ENCODE results near the gene WNT6. TPM values are rescaled to one million over a fixed set of nuclear protein-coding genes. Genes with fewer than 3 reads are reported as not detected.

The WNT6 gene
- total RNA-seq, 1 experiment from 2014 or later: not detected

- no peak overlapping the region for H3K27ac Mint-ChIP-seq (ENCODE audit: low read depth, unreplicated experiment)
- no peaks in the 10 kb centered on the region for H3K36me3 Mint-ChIP-seq (ENCODE audit: insufficient read depth, unreplicated experiment)
- intact Hi-C loops (cut with micrococcal nuclease): no loop called here
- no TSS peak for BruUV-seq (replicated peaks)
- H3K9me3 Mint-ChIP-seq (ENCODE audit: unreplicated experiment): no peaks in the 10 kb centered on the region
- TF ChIP-seq CTCF (IDR thresholded peaks at IDR 0.05; ENCODE audit: unreplicated experiment): no peak
- ChIA-PET CTCF (no interaction called here), POLR2A (no interaction called here)
- peaks cover 3% of the 10 kb centered on the region for H3K4me1 Mint-ChIP-seq (ENCODE audit: insufficient read depth, unreplicated experiment)
- DNase-seq (ENCODE audit: unreplicated experiment): no peak
- no peak overlapping the region for H3K4me3 Mint-ChIP-seq (ENCODE audit: unreplicated experiment)
- H3K27me3 Mint-ChIP-seq (ENCODE audit: insufficient read depth, unreplicated experiment): peaks cover 16% of the 10 kb centered on the region
These were observed 37.9 kb upstream of the WNT6 start for GRCh38 chr2:218821605-218822211.

- Mint-ChIP-seq H3K4me3 (ENCODE audit: unreplicated experiment) (no peak overlapping the region), H3K36me3 (ENCODE audit: insufficient read depth, unreplicated experiment) (no peaks in the 10 kb centered on the region), H3K9me3 (ENCODE audit: unreplicated experiment) (no peaks in the 10 kb centered on the region), H3K4me1 (ENCODE audit: insufficient read depth, unreplicated experiment) (no peaks in the 10 kb centered on the region), H3K27ac (ENCODE audit: low read depth, unreplicated experiment) (no peak overlapping the region), H3K27me3 (ENCODE audit: insufficient read depth, unreplicated experiment) (peaks cover 25% of the 10 kb centered on the region)
- no peak for DNase-seq (ENCODE audit: unreplicated experiment)
- BruUV-seq (replicated peaks): no TSS peak
- CTCF ChIA-PET: interaction anchor here (0.6 to 1.3 kb wide), 2 partner anchors 25 to 112 kb away, joined by 3 to 4 read pairs; partner anchors contain the start of gene TTLL4
- POLR2A ChIA-PET: interaction anchor here (1.2 kb wide), 1 partner anchor 18 kb away, joined by 3 read pairs; no protein-coding TSS in a partner anchor
- intact Hi-C loops (cut with micrococcal nuclease): no loop called here
- TF ChIP-seq CTCF (IDR thresholded peaks at IDR 0.05; ENCODE audit: unreplicated experiment): no peak
These were observed 37.0 kb upstream of the WNT6 start for GRCh38 chr2:218822622-218823021.

- Mint-ChIP-seq H3K4me1 (ENCODE audit: insufficient read depth, unreplicated experiment) (no peaks in the 10 kb centered on the region), H3K36me3 (ENCODE audit: insufficient read depth, unreplicated experiment) (no peaks in the 10 kb centered on the region), H3K27me3 (ENCODE audit: insufficient read depth, unreplicated experiment) (peaks cover 32% of the 10 kb centered on the region), H3K27ac (ENCODE audit: low read depth, unreplicated experiment) (no peak overlapping the region), H3K9me3 (ENCODE audit: unreplicated experiment) (no peaks in the 10 kb centered on the region), H3K4me3 (ENCODE audit: unreplicated experiment) (no peak overlapping the region)
- POLR2A ChIA-PET: interaction anchor here (1.2 kb wide), 1 partner anchor 19 kb away, joined by 3 read pairs; no protein-coding TSS in a partner anchor
- TF ChIP-seq CTCF (IDR thresholded peaks at IDR 0.05; ENCODE audit: unreplicated experiment): no peak
- DNase-seq (ENCODE audit: unreplicated experiment): no peak
- intact Hi-C loops (cut with micrococcal nuclease): no loop called here
- no TSS peak for BruUV-seq (replicated peaks)
- CTCF ChIA-PET: interaction anchor here (0.6 to 1.3 kb wide), 4 partner anchors 21 to 113 kb away, joined by 3 to 7 read pairs (median 4); partner anchors contain the start of gene TTLL4
These were observed 36.3 kb upstream of the WNT6 start for GRCh38 chr2:218823196-218823855.

GRCh38 chr2:218824004-218824403 is 35.6 kb upstream of the WNT6 start:
- Mint-ChIP-seq H3K27ac (ENCODE audit: low read depth, unreplicated experiment) (no peak overlapping the region), H3K9me3 (ENCODE audit: unreplicated experiment) (no peaks in the 10 kb centered on the region), H3K36me3 (ENCODE audit: insufficient read depth, unreplicated experiment) (no peaks in the 10 kb centered on the region), H3K27me3 (ENCODE audit: insufficient read depth, unreplicated experiment) (peaks cover 32% of the 10 kb centered on the region), H3K4me3 (ENCODE audit: unreplicated experiment) (no peak overlapping the region), H3K4me1 (ENCODE audit: insufficient read depth, unreplicated experiment) (no peaks in the 10 kb centered on the region)
- ChIA-PET CTCF (interaction anchor here (0.6 to 1.3 kb wide), 3 partner anchors 22 to 97 kb away, joined by 4 to 7 read pairs (median 4); no protein-coding TSS in a partner anchor), POLR2A (interaction anchor here (1.2 kb wide), 1 partner anchor 20 kb away, joined by 3 read pairs; no protein-coding TSS in a partner anchor)
- DNase-seq (ENCODE audit: unreplicated experiment): no peak
- intact Hi-C loops (cut with micrococcal nuclease): no loop called here
- no TSS peak for BruUV-seq (replicated peaks)
- TF ChIP-seq CTCF (IDR thresholded peaks at IDR 0.05; ENCODE audit: unreplicated experiment): no peak
